Adrenal gland (tissue), 5 donors: ENCODE measurements around the gene PRKRA.

Source experiments
- POLR2A ChIP-seq, 2 donors: fragments of 450-650 bp; IDR thresholded peaks; one replicate each; pipeline ENCODE4 v1.6.1; 2017; ENCODE audit warnings: antibody characterized with exemption in 2 of 2, mild to moderate bottlenecking in 2 of 2, moderate library complexity in 1 of 2
- TF ChIP-seq, protein P1 (sequence below), 6 experiments: fragments of 450-650 bp in 4 of 6; fragments of 200-600 bp in 2 of 6; sonication (generic) in 1 of 6; IDR thresholded peaks; 1 replicate in 5 of 6; 2 replicates in 1 of 6; pipeline versions ENCODE4 v1.5.1 to v1.8.0; 2016 to 2021; ENCODE audit warnings: antibody characterized with exemption in 6 of 6, mild to moderate bottlenecking in 2 of 6, moderate library complexity in 1 of 6
- donor health status: DM: no; HTN: no; CAD: no.

GRCh38 chr2:178474560-178474959 is 23.6 kb upstream of the PRKRA start:
- TF ChIP-seq, protein P1, sequence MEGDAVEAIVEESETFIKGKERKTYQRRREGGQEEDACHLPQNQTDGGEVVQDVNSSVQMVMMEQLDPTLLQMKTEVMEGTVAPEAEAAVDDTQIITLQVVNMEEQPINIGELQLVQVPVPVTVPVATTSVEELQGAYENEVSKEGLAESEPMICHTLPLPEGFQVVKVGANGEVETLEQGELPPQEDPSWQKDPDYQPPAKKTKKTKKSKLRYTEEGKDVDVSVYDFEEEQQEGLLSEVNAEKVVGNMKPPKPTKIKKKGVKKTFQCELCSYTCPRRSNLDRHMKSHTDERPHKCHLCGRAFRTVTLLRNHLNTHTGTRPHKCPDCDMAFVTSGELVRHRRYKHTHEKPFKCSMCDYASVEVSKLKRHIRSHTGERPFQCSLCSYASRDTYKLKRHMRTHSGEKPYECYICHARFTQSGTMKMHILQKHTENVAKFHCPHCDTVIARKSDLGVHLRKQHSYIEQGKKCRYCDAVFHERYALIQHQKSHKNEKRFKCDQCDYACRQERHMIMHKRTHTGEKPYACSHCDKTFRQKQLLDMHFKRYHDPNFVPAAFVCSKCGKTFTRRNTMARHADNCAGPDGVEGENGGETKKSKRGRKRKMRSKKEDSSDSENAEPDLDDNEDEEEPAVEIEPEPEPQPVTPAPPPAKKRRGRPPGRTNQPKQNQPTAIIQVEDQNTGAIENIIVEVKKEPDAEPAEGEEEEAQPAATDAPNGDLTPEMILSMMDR (IDR thresholded peaks at IDR 0.05) = no peak
- no peak for TF ChIP-seq POLR2A (IDR thresholded peaks at IDR 0.05)
